Prostate gland (tissue), 2 donors: ENCODE measurements around the gene DCTN3. TPM values are rescaled to one million over a fixed set of nuclear protein-coding genes. Genes with fewer than 3 reads are reported as not detected.
A peak's percentile ranks its signal among the peaks of the same experiment; 100 is the strongest.

ENCODE experiments used
- DNase-seq: peaks from one replicate; pipeline ENCODE4 v3.0.0-alpha.2; 2019; ENCODE audit warnings: low spot score
- H3K27ac ChIP-seq, 2 donors: fragments of 200-600 bp; sonication (generic); 2 replicates each; pipeline ENCODE4 v1.5.1; 2017 to 2019
- H3K27me3 ChIP-seq: fragments of 200-600 bp; sonication (generic); replicated peaks from 2 replicates; pipeline ENCODE4 v1.5.1; 2019; ENCODE audit not compliant: insufficient read depth
- H3K36me3 ChIP-seq, 2 donors: fragments of 200-600 bp; sonication (generic); 1 replicate in 1 of 2; 2 replicates in 1 of 2; pipeline versions ENCODE4 v1.5.1 to v1.8.1; 2017 to 2019
- H3K4me1 ChIP-seq: fragments of 200-600 bp; sonication (generic); replicated peaks from 2 replicates; pipeline ENCODE4 v1.5.1; 2019
- H3K4me3 ChIP-seq, 2 donors: fragments of 200-600 bp; sonication (generic); 2 replicates each; pipeline ENCODE4 v1.5.1; 2017 to 2019
- H3K9me3 ChIP-seq: fragments of 200-600 bp; sonication (generic); 2 replicates; pipeline ENCODE4 v1.5.1; 2017
- POLR2A ChIP-seq: fragments of 450-650 bp; IDR thresholded peaks from one replicate; pipeline ENCODE4 v1.6.1; 2016; ENCODE audit warnings: antibody characterized with exemption, mild to moderate bottlenecking
- POLR2AphosphoS5 ChIP-seq: sonication (generic); formaldehyde crosslinking; IDR thresholded peaks from one replicate; pipeline ENCODE4 v1.6.1; 2017; ENCODE audit warnings: antibody characterized with exemption
- WGBS: methylation state at CpG from one replicate; pipeline ENCODE4 v1.1.5; 2018; 5-methylcytosine and 5-hydroxymethylcytosine counted together
- intact Hi-C: fragments of 100-400 bp; cut with DNase I; formaldehyde crosslinking; loops from one replicate; pipeline ENCODE4 v1.14.2; 2022
- total RNA-seq, 2 donors: library from RNA; depleted of rRNA; stranded (reverse); fragments of >200 nt; gene quantifications; one replicate each; pipeline ENCODE4 v1.1.0, GENCODE V29; 2016
- TF ChIP-seq, protein P1 (sequence below), 4 experiments: fragments of 200-600 bp in 2 of 4; fragments of 450-650 bp in 2 of 4; sonication (generic) in 2 of 4; IDR thresholded peaks; 1 replicate in 3 of 4; 2 replicates in 1 of 4; pipeline ENCODE4 v1.5.1; 2016 to 2019; ENCODE audit warnings: antibody characterized with exemption in 4 of 4, mild to moderate bottlenecking in 2 of 4, moderate library complexity in 2 of 4

Gene DCTN3
- total RNA-seq, 2 donors from 2014 or later: 73.8 to 112 TPM

DNA sequence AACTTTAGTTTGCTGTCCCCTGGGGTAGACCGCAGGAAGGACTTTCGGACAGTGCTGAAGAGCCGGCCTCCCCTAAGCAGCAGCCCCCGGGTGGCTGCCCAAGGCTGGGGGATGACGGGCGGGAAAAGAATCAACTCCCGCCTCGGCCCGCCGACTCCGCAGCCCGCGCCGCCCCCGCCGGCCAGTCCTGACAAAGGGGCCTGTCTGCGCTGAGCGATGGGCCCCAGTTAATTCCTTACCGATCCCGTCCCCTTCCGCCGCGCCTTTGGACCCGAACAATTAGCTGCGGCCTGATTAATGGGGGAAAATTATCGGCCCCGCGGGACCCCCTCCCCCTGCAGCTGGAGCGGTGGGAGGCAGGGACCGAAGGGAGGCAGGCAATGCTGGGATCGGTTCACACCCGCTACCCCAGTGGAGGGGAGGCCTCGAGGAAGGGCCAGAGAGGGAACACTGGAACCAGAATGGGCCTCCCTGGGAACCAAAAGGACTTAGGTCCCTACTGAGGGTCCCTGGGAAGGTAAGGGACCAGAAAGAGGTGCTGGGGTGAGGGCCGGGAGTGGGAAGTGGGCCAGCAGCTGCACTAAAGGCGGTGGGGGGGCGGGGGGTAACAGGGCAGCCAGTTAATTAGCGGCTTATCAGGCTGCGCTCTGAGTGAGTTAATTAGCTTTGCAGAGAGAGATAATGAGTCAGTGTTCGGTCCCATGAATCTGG is 4.3 kb upstream of the DCTN3 start:
- no peak for DNase-seq
- no peaks in the 10 kb centered on the region for H3K36me3 ChIP-seq
- H3K4me3 ChIP-seq: no peak overlapping the region
- TF ChIP-seq, protein P1, sequence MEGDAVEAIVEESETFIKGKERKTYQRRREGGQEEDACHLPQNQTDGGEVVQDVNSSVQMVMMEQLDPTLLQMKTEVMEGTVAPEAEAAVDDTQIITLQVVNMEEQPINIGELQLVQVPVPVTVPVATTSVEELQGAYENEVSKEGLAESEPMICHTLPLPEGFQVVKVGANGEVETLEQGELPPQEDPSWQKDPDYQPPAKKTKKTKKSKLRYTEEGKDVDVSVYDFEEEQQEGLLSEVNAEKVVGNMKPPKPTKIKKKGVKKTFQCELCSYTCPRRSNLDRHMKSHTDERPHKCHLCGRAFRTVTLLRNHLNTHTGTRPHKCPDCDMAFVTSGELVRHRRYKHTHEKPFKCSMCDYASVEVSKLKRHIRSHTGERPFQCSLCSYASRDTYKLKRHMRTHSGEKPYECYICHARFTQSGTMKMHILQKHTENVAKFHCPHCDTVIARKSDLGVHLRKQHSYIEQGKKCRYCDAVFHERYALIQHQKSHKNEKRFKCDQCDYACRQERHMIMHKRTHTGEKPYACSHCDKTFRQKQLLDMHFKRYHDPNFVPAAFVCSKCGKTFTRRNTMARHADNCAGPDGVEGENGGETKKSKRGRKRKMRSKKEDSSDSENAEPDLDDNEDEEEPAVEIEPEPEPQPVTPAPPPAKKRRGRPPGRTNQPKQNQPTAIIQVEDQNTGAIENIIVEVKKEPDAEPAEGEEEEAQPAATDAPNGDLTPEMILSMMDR (IDR thresholded peaks at IDR 0.05): no peak
- H3K27me3 ChIP-seq: peaks cover 14% of the 10 kb centered on the region
- intact Hi-C loops: loop anchor here (5.0 kb wide), 1 partner anchor 78 kb away; no protein-coding TSS in a partner anchor
- peaks cover 2% of the 10 kb centered on the region for H3K4me1 ChIP-seq
- H3K9me3 ChIP-seq: no peaks in the 10 kb centered on the region
- 23% methylated on average over 39 of the region's 39 CpGs for WGBS
- no peak overlapping the region for H3K27ac ChIP-seq

DNA sequence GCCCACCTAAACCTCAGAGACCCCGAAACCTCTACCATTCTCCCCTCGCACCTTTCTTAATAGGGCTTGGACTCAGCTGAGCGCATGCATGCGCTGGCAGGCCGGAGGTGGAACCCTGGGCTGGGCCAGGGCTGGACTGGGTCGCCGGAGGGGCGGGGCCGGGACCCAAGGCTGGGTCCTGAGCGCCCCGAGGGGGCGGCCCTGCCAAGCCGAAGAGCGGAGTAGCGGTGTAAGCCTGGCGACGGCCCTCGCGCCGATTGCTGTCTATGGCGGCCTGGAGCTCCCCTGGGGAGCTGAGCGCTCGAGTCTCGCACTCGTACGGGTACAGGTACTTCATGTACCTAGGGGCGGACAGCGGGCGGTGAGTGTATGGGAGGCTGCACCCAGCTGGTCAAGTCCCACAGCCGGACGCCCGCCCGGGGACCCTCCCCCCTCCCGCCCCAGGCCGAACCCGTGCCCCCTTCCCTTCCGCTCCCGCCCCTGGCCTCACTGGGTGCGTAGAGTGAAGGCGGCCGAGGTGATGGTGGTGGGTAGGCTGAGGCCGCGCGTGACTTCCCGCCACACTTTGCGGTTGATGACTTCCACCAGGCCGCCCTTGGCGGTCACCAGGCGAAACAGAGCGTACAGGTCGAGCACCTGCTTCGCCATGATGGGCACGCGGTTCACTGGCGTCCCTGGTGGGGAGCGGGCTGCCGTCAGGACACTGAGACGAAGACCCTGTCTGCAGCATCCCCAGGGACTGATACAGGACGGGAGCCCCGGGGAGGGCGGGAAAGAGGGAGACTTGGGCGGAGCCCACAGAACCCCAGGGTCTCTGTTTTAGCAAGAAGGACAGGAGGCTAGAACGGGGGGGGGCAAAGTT is 3.3 kb upstream of the DCTN3 start:
- no peak overlapping the region for H3K4me3 ChIP-seq
- TF ChIP-seq, protein P1 (IDR thresholded peaks at IDR 0.05): no peak
- no peak for TF ChIP-seq POLR2A
- TF ChIP-seq POLR2AphosphoS5: no peak
- WGBS: 13% methylated on average over 55 of the region's 63 CpGs
- peaks cover 7% of the 10 kb centered on the region for H3K4me1 ChIP-seq
- H3K27ac ChIP-seq: no peak overlapping the region
- intact Hi-C loops: loop anchor here (5.0 kb wide), 1 partner anchor 79 kb away; no protein-coding TSS in a partner anchor
- peaks cover 14% of the 10 kb centered on the region for H3K27me3 ChIP-seq
- DNase-seq: no peak
- no peaks in the 10 kb centered on the region for H3K36me3 ChIP-seq
- no peaks in the 10 kb centered on the region for H3K9me3 ChIP-seq

DNA sequence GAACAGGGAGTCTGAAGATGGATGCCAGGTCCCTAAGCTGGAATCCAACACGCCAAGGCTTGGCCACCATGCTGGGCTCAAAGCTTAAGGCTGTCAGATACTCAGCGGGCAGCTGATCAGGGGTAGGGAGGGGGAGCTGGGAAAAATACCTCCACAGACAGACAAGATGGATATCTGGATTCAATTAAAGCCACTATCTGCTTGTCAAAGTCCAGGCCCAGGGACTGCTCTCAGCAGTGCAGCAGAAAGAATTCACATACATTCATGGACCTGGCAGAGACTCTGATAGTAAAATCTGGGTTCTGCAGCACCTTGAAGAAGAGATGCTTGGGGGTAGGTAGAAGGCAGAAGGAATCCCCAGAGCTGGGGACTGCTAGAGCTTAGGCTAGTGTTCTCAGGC is 5.2 kb downstream of the DCTN3 start:
- intact Hi-C loops: no loop called here
- WGBS: 74% methylated on average over 2 of the region's 2 CpGs
- no peaks in the 10 kb centered on the region for H3K27me3 ChIP-seq
- H3K4me3 ChIP-seq: no peak overlapping the region
- DNase-seq: no peak
- H3K9me3 ChIP-seq: no peaks in the 10 kb centered on the region
- TF ChIP-seq POLR2AphosphoS5 (no peak), POLR2A (no peak)
- peaks cover 11% of the 10 kb centered on the region for H3K4me1 ChIP-seq
- no peak overlapping the region for H3K27ac ChIP-seq
- H3K36me3 ChIP-seq: peaks cover 12 to 14% of the 10 kb centered on the region in 2 donors

DNA sequence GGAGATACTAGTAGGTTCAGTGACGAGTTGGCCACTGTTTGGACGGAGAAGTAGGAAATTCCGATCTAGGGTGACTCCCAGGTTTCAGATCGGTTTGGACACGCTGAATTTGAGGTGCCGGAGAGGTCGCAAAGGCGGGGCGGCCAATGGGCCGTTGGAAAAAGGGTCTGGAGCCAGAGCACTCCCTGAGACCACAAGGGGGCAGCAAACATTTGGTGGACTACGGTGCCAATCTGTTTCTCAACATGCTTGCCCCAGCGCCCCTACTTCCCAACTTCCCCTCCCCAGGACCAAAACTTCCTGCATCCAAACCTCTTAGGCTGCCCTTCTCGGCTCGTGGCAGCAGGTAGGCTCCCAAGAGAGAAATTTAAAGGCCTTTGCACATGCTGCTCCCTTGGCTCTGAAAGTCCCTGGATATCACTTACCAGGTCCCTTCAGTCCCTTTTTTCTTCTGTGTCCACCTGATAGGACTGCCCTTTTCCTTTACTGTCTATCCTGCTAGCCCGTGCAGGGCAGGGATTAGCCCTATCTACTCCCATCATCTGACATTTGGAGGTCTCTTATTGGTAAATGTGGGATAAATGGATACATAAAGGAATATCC is 7.4 kb downstream of the DCTN3 start:
- DNase-seq: peak; percentile 85
- intact Hi-C loops: loop anchor here (2.0 kb wide), 1 partner anchor 24 kb away; the partner anchor contains the start of gene SIGMAR1
- Histone ChIP-seq H3K27me3 (no peaks in the 10 kb centered on the region), H3K27ac (peak overlapping the region; percentile 76 to 89), H3K4me3 (peak overlapping the region; percentile 69 to 70), H3K4me1 (peaks cover 4% of the 10 kb centered on the region), H3K36me3 (peaks cover 12 to 14% of the 10 kb centered on the region in 2 donors), H3K9me3 (no peaks in the 10 kb centered on the region)
- WGBS: 2% methylated on average over 15 of the region's 15 CpGs
- TF ChIP-seq, protein P1 (IDR thresholded peaks at IDR 0.05): peak; percentile 76 to 88 (median 82)
- TF ChIP-seq POLR2AphosphoS5: peak; percentile 35
- no peak for TF ChIP-seq POLR2A
